DMS79 treated with DMSO at 0.1 percent for 48 hours (cell line): ENCODE data around the gene DAPK3.
"Not testable (repeated sequence)": the region's sequence is repeated elsewhere in the genome, so short reads cannot be mapped to it uniquely, and the experiment has no call there.

Experiments used
- DNase-seq: peaks from one replicate; lab custom pipeline; 2025; lab: John Stamatoyannopoulos, UW

The DAPK3 gene

DNA sequence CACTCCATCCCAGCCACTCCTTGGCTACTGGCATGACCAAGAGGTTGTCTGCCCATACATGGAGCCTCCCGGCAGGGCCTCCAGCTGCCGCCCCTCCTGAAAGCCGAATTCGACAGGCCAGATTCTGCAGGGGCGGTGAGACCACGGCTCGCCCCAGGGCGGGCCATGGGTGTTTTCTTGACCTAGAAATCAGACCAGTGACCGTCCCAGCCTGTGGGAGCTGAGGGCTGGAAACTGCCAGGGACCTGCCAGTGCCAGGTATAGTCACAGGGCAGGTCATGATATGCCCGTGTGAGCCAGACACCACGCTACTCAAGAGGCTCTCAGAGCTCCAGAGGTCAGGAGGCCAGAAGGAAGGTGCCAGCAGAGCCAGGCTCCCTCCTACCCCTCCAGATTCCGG lies 16.8 kb downstream of the DAPK3 start:
- DNase-seq = no peak

DNA sequence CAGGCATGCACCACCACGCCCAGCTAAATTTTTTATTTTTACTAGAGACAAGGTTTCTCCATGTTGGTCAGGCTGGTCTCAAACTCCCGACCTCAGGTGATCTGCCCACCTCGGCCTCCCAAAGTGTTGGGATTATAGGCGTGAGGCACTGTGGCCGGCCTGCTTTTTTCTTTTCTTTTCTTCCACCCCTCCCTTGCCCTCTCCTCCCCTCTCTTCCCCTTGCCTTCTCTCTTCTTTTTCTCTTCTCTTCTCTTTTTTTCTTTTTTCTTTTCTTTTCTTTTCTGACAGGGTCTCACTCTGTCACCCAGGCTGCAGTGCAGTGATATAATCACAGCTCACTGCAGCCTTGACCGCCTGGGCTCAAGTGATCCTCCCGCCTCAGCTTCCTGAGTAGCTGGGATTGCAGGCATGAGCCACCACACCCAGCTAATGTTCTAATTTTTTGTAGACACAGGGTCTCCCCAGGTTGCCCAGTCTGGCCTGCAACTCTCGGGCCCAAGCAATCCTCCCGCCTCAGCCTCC lies 18.1 kb downstream of the DAPK3 start:
- not testable (repeated sequence) for DNase-seq

GRCh38 chr19:3950871-3951861 lies 19.7 kb downstream of the DAPK3 start:
- no peak for DNase-seq

DNA sequence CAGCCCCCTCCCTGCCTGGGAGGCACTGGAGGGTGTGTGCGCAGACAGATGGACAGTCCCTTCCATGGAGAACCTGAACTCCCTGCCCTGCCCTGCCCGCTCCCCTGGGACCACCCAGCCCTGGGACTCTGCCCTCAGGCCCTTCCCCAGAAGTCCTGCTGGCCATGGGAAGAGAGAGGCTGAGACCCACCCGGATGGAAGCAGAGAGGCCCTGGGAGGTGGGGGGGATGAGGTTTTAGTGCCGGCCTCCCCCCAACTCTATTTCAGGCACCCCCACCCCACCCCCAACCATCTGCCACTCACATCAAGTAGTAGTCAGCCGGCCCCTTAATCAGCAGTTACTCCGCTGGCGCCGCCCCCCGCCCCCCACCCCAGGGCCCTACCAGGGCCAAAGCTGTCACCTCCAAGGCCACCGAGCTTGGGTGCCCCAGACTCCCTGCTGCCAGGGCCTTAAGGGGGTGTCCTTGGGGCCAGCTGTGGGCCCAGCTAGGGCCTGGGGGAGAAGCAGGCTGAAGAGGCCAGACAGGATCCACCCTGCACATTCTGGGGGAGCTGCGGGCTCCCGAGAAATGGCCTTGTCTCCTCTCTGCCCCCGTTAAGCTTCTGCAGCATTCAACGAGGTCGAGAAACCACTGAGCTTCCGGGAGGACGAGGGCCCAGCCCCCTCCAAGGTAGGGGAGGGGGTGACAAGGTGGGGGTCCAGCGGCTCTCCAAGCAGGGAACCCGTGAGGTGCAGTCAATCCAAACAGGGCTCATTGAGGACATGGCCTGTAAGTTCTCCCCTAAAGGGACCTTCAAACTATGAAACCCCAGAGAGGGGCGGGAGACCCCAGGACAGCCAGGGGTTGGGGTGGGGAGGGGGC lies 20.7 kb downstream of the DAPK3 start:
- DNase-seq = no peak

DNA sequence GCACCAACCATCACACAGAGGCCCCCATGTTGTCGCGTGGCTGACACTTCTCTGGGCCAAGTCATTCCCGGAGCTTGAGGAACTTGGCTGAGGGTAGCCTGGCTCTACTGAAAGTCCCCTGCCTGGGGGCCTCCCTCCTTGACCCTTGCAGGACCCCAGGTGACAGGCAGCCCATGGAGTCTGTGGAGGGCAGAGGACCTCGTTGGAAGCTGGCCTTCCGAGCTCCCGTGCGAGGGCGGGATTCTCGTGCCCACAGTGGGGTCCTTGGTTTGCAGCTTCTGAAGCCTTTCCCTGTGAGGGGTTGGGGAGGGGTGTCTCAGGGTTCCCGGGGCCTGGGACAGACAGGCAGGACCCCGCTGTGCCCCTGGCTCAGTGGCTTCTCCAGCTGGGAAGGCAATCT lies 21.6 kb downstream of the DAPK3 start:
- no peak for DNase-seq

- not testable (repeated sequence) for DNase-seq
Observed at GRCh38 chr19:3947316-3947933, 23.5 kb downstream of the DAPK3 start.

DNA sequence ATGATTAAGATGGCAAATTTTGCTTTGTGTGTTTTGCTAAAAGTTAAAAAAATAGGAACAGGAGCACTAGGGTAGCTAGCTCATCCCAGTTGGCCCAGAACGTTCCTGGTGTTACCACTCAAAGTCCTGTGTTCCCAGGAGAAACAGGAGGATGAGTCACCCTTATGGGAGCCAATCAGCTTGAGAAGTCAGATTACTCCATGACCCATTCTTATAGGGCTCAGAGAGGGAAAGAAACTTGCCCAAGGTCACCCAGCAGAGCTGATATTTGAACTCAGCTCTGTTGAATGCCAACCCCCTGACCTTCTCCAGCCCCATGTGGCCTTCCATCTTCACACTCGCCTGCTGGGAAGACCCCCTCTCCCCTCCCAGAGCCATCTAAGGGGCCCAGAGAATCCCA lies 25.1 kb downstream of the DAPK3 start:
- no peak for DNase-seq

DNA sequence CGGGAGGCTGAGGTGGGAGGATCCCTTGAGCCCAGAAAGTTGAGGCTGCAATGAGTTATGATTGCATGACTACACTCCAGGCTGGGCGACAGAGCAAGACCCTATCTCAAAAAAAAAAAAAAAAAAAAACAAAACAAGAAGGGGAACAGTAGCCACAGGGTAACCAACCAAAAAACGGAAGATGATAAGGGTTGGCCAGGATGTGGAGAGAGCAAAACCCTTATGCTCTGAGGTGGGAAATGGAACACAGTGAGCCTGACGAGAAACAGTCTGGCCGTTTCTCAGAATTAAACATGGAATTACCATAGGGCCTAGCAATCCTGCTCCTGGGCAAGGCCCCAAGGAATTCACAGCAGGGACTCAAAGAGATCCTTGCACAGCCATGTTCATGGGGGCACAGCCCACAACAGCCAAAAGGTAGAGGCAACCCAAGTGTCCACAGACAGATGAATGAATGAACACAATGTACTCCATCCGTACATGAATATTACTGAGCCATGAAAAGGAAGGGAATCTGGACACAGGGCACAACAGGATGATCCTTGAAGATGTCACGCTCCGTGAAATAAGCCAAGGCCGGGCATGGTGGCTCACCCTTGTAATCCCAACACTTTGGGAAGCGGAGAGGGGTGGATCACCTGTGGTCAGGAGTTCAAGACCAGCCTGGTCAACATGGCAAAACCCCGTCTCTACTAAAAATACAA lies 26.7 kb downstream of the DAPK3 start:
- DNase-seq = no peak

- DNase-seq = no peak
Observed at GRCh38 chr19:3942790-3943409, 28.0 kb downstream of the DAPK3 start.

- not testable (repeated sequence) for DNase-seq
Observed at GRCh38 chr19:3938300-3938950, 32.5 kb downstream of the DAPK3 start.

DNA sequence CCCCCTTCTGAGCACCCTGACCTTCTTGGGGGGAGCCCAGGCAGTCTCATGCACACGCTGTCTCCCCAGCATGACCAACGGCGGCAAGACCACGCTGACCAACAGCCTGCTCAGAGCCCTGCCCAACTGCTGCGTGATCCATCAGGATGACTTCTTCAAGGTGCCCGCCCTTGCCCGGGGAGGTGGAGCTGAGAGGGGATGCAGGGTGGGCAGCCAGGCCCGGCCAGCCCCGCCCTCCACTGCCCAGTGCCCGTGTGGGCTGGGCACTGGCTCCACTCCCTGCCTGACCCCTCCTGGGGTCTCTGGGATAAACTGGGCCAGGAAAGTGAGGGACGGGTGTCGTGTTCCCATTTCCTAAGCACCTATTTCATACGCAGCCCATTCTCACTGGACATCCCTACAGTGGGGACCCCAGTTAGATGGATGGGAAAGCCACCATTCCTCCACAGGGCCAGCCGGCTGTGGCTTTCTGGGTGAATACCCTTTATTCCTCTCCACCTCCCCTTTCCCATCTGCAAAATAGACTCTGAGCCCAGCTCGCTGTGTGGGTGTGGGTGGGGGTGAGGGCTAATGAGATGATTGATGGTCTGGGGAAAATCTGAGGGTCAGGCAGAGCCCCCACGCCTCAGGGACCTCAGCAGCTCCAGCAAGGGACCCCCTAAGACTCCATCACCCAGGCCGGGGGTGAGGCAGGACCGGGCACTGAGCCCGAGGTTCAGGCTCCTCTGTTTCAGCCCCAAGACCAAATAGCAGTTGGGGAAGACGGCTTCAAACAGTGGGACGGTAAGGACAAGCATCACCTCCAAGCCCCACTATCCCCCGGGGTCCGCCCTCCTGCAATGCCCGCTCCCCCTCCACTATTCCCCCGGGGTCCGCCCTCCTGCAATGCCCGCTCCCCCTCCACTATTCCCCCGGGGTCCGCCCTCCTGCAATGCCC lies 34.1 kb downstream of the DAPK3 start:
- DNase-seq = no peak

DNA sequence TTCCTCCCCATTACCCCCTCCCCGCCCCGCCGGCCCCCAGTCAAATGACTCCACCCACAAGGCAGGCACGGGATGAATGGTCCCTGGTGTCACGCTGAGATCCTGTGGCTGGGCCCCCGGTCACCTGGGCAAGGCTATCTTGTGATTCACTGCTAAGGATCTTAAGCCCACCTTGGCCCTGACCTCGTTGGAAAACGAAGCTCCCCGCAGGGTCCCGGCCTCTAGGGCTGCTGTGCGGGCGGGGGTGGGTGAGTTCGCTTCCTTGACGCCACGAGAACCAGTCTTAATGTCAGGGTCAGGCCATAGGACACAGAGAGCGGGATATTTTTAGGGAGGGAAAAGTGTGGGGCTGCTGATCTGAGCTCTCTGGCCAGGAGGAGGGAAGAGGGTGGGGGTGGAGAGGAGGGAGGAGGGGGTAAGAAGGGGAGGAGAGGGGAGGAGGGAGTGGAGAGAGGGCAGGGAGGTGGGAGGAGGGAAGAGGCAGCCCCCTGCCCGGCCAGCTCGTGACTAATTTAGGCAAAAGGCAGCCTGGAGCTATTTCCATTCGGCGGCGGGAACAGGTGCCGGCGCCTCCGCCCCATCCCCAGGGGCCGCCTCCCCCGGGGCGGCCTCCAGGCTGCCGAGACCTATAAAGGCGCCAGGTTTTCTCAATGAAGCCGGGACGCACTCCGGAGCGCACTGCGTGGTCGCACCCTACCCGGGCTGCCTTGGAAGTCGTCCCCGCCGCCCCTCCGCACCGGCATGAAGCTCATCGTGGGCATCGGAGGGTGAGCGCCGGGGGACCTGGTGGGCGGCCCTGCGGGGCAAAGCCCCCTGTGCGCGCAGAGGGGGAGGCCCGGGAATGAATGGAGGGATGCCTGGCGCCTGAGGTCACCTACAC lies 37.7 kb downstream of the DAPK3 start, which contains the start of gene NMRK2:
Gene NMRK2 (plus strand): TSS at position 139 of the 880 bp plus-strand sequence. CDS start 603 bp downstream, at position 742.
- DNase-seq = no peak

DNA sequence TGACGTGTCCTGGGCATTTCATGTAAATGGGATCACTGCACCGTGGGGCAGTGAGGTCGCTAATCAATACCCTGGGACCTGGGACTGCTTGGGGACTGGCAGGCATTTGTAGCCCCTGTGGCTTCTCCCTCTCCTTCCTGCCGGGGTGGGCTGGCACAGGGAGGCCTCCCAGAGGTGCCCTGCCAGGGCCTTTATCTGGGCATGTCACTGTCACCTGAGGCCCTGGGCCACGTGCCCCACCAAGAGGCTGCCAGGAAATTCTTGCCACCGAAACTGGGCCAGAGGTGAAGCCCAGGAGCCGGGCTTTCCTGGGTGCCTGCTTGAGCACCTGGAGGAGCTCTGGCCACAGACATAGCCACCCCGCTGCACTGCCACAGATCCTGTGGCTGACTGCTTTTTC lies 39.9 kb downstream of the DAPK3 start:
- DNase-seq = no peak

GRCh38 chr19:3923912-3924311 lies 47.0 kb downstream of the DAPK3 start:
- DNase-seq = no peak

DNA sequence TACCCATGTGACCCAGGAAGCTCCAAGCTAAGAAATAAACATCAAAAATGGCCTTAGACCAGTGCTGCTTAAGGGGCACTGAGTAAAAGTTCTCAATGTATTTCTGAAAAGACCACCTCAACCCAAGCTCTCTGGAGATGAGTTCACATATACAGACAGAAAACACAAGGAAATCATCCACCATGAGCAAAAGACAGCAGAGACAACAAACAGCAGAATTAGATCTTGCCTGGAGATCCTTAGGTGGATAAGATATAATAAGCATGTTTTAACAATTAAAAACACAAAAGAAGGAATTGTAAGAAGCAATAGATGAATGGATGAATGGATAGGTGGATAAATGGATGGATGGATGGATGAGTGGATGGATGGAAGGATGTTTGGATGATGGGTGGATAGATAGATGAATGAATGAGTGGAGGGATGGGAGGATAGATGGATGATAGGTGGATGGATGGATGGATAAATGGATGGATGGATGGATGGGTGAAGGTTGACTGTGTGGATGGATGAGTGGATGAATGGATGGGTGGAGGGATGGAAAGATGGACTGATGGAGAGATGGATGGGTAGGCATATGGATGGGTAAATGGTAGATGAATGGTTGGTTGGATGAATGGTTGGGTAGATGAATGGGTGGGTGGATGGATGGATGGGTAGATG lies 47.7 kb downstream of the DAPK3 start:
- no peak for DNase-seq

DNA sequence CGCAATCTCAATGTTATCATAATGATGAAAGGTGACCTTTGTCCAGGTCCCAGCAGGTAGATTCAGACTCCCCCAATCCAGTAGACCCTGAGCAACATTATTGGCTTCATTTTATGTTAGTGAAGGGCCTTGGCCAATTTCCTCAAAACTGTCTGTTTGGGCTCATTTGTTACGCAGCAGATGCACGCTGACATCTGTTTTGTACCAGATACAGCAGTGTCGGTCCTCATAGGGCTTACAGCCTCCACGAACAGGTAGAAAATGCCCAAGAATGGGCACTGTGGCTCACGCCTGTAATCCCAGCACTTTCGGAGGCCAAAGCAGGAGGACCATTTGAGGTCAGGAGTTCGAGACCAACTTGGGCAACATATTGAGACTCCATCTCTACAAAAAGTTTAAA lies 51.1 kb downstream of the DAPK3 start:
- no peak for DNase-seq

GRCh38 chr19:3916033-3916432 lies 54.9 kb downstream of the DAPK3 start:
- DNase-seq = no peak

GRCh38 chr19:3914199-3914598 lies 56.7 kb downstream of the DAPK3 start:
- DNase-seq = no peak
